NB4 (cell line): Measurements from ENCODE around the gene NRARP.

ENCODE experiments used
- CTCF ChIP-seq: IDR thresholded peaks from one replicate; pipeline ENCODE4 v1.5.1; 2012; ENCODE audit warnings: low read depth, low read length
- MAX ChIP-seq: IDR thresholded peaks from 2 replicates; pipeline ENCODE4 v1.6.1; 2011; ENCODE audit warnings: low read depth, low read length
- MYC ChIP-seq: IDR thresholded peaks from 2 replicates; pipeline ENCODE4 v1.6.1; 2011; ENCODE audit warnings: low read depth, low read length
- POLR2A ChIP-seq: IDR thresholded peaks from 2 replicates; pipeline ENCODE4 v1.6.1; 2011; ENCODE audit warnings: mild to moderate bottlenecking; ENCODE audit not compliant: insufficient read length; ENCODE audit errors: extremely low read depth

- no peak for TF ChIP-seq CTCF
- TF ChIP-seq POLR2A: no peak
- TF ChIP-seq MYC: no peak
- TF ChIP-seq MAX: no peak
These were observed 2.1 kb downstream of the NRARP start for GRCh38 chr9:137299938-137300337.
